Activated CD4-positive, CD25-positive, alpha-beta regulatory T cell (primary cell): ENCODE data around the gene TMIGD1.

Experiments used
- DNase-seq, 4 experiments: peaks; one replicate each; lab custom pipeline; 2025; lab: John Stamatoyannopoulos, UW

The TMIGD1 gene

DNA sequence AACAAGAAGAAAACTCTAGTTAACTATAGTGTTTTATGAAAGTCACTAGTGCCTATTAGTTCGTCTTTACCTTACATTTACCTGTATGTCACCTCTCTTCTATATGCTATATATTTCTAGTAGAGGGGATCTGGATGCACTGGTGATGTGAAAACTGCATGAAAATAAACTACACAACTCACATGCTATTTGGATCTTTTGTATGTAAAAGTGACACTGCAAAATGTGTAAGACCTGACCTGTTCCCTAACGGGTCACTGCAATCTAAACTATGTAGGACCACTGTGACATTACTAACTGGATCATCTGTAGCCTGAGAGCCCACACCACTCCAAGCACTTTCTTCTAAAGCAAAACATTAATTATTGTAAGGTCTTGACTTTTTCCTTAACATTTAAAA, 43.8 kb downstream of the TMIGD1 start:
- no peak for DNase-seq

DNA sequence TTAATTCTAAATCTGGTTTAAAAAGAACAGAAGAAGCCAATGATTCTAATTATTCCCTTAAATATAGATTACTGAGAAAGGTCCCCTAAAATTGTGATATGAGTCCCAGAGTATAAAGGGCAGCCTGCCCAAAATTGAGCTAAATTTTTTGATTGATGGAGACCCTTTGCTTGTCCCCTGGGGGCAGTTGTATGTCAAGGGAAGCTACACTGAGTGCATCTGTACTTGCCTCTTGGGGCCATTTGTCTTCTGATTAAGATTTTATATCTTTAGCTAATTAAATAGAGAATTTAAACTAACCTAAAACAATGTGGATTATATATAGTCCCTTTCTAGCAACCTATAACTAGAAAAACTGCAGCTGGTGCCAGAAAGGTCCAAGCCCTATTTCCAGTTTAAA, 54.7 kb downstream of the TMIGD1 start:
- no peak for DNase-seq

- no peak for DNase-seq
Observed at GRCh38 chr17:30278032-30278431, 55.8 kb downstream of the TMIGD1 start.

DNA sequence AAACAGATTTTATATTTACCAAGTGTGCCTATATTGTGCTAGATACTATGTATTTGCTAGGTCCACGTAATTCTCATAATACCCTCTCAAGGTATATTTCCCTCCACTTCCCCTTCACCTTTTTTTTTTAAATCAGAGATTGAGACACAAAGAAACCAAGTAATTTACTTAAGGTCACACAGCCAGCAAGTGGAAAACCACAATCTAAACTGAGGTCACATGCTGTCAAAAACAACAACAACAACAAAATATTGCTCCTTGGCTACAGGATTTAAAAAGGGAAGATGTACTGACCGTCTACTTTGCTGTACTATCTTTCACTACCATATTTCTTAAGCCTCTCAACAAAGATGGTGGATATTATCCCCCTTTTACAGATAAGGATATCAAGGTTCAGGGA, 57.9 kb downstream of the TMIGD1 start:
- DNase-seq, result no peak

DNA sequence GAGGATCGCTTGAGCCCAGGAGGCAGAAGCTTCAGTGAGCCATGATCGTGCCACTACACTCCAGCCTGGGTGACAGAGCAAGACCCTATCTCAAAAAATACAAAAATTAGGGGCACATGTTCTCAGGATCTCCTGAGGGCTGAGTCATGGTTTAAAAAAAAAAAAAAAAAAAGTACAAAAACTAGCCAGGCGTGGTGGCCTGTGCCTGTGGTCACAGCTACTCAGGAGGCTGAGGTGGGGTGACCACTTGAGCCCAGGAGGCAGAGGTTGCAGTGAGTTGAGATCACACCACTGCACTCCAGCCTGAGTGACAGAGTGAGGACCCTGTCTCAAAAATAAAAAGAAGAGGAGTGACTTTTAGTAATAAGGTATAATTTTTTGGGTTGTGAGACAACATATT, 59.0 kb downstream of the TMIGD1 start:
- DNase-seq, result no peak

- no peak for DNase-seq
Observed at GRCh38 chr17:30273373-30273772, 60.5 kb downstream of the TMIGD1 start.

GRCh38 chr17:30271102-30271501, 62.8 kb downstream of the TMIGD1 start:
- no peak for DNase-seq

- DNase-seq, result no peak
Observed at GRCh38 chr17:30267625-30268024, 66.2 kb downstream of the TMIGD1 start.
